ENCODE measurements around the gene MCTP1. TPM values are rescaled to one million over a fixed set of nuclear protein-coding genes. Genes with fewer than 3 reads are reported as not detected.

MCTP1 gene
- total RNA-seq, 4 donors from 2014 or later = 5.4 to 22.1 (median 5.8) TPM

GRCh38 chr5:94820488-94820887 is 464.4 kb downstream of the MCTP1 start:
- Histone ChIP-seq H3K27me3 (no peaks in the 10 kb centered on the region), H3K36me3 (no peaks in the 10 kb centered on the region), H3K4me1 (no peaks in the 10 kb centered on the region), H3K9me3 (no peaks in the 10 kb centered on the region), H3K27ac (no peak overlapping the region), H3K4me3 (no peak overlapping the region)
- intact Hi-C loops (cut with DNase I; ENCODE audit: low total_unique reads) = no loop called here
- DNase-seq (no peak), ATAC-seq (no peak)
- no peak for TF ChIP-seq CTCF (IDR thresholded peaks at IDR 0.05 in 4 of 5, conservative IDR thresholded peaks at IDR 0.05 in 1 of 5)
- TF ChIP-seq POLR2A (IDR thresholded peaks at IDR 0.05) = no peak
- in situ Hi-C loops (cut with MboI; ENCODE audit: low sequenced_read_pairs in 4 of 4) = no loop called here

- no peaks in the 10 kb centered on the region for H3K9me3 ChIP-seq
- H3K4me3 ChIP-seq = no peak overlapping the region
- DNase-seq (no peak), ATAC-seq (no peak)
- H3K4me1 ChIP-seq = no peaks in the 10 kb centered on the region
- no peak overlapping the region for H3K27ac ChIP-seq
- no peaks in the 10 kb centered on the region for H3K36me3 ChIP-seq
- in situ Hi-C loops (cut with MboI; ENCODE audit: low sequenced_read_pairs in 4 of 4) = no loop called here
- TF ChIP-seq POLR2A (IDR thresholded peaks at IDR 0.05) (no peak), CTCF (IDR thresholded peaks at IDR 0.05 in 4 of 5, conservative IDR thresholded peaks at IDR 0.05 in 1 of 5) (no peak)
- intact Hi-C loops (cut with DNase I; ENCODE audit: low total_unique reads) = no loop called here
- H3K27me3 ChIP-seq = no peaks in the 10 kb centered on the region
These were observed 466.0 kb downstream of the MCTP1 start for GRCh38 chr5:94818904-94819303.

GRCh38 chr5:94815313-94816039 is 469.4 kb downstream of the MCTP1 start:
- intact Hi-C loops (cut with DNase I; ENCODE audit: low total_unique reads) (no loop called here), in situ Hi-C loops (cut with MboI; ENCODE audit: low sequenced_read_pairs in 4 of 4) (no loop called here)
- Histone ChIP-seq H3K4me1 (no peaks in the 10 kb centered on the region), H3K9me3 (no peaks in the 10 kb centered on the region), H3K27me3 (no peaks in the 10 kb centered on the region), H3K36me3 (no peaks in the 10 kb centered on the region), H3K27ac (no peak overlapping the region), H3K4me3 (no peak overlapping the region)
- TF ChIP-seq POLR2A (IDR thresholded peaks at IDR 0.05) = no peak
- TF ChIP-seq CTCF (IDR thresholded peaks at IDR 0.05 in 4 of 5, conservative IDR thresholded peaks at IDR 0.05 in 1 of 5) = no peak
- no peak for DNase-seq
- no peak for ATAC-seq

- Histone ChIP-seq H3K27me3 (no peaks in the 10 kb centered on the region), H3K4me3 (no peak overlapping the region), H3K4me1 (no peaks in the 10 kb centered on the region), H3K27ac (no peak overlapping the region), H3K36me3 (no peaks in the 10 kb centered on the region), H3K9me3 (no peaks in the 10 kb centered on the region)
- intact Hi-C loops (cut with DNase I; ENCODE audit: low total_unique reads) (no loop called here), in situ Hi-C loops (cut with MboI; ENCODE audit: low sequenced_read_pairs in 4 of 4) (no loop called here)
- DNase-seq (no peak), ATAC-seq (no peak)
- no peak for TF ChIP-seq POLR2A (IDR thresholded peaks at IDR 0.05)
- no peak for TF ChIP-seq CTCF (IDR thresholded peaks at IDR 0.05 in 4 of 5, conservative IDR thresholded peaks at IDR 0.05 in 1 of 5)
These were observed 472.7 kb downstream of the MCTP1 start for GRCh38 chr5:94812232-94812631.

GRCh38 chr5:94811331-94811730 is 473.6 kb downstream of the MCTP1 start:
- H3K27ac ChIP-seq = no peak overlapping the region
- H3K36me3 ChIP-seq = no peaks in the 10 kb centered on the region
- ATAC-seq = no peak
- no peak overlapping the region for H3K4me3 ChIP-seq
- DNase-seq = no peak
- H3K9me3 ChIP-seq = no peaks in the 10 kb centered on the region
- H3K4me1 ChIP-seq = no peaks in the 10 kb centered on the region
- intact Hi-C loops (cut with DNase I; ENCODE audit: low total_unique reads) = no loop called here
- no peaks in the 10 kb centered on the region for H3K27me3 ChIP-seq
- in situ Hi-C loops (cut with MboI; ENCODE audit: low sequenced_read_pairs in 4 of 4) = no loop called here
- TF ChIP-seq CTCF (IDR thresholded peaks at IDR 0.05 in 4 of 5, conservative IDR thresholded peaks at IDR 0.05 in 1 of 5) (no peak), POLR2A (IDR thresholded peaks at IDR 0.05) (no peak)
